ENCODE measurements around the gene CASKIN2. TPM values are rescaled to one million over a fixed set of nuclear protein-coding genes. Genes with fewer than 3 reads are reported as not detected.

The CASKIN2 gene
- total and polyA plus RNA-seq, 2 of the 4 experiments (the other 2 are of a cell fraction), result 2.9 to 6.9 TPM

GRCh38 chr17:75503976-75504346 lies 11.4 kb downstream of the CASKIN2 start:
- no peak overlapping the region for H3K18ac ChIP-seq (ENCODE audit: low read depth, low read length)
- peaks cover 5% of the 10 kb centered on the region for H3K4me1 ChIP-seq (ENCODE audit: control insufficient read depth, insufficient read depth, low read length)
- no peak overlapping the region for H3K4me2 ChIP-seq (ENCODE audit: low read depth, low read length)
- peaks cover 36% of the 10 kb centered on the region for H3K36me3 ChIP-seq (ENCODE audit: control insufficient read depth, insufficient read depth, low read length)
- in situ Hi-C loops (cut with MboI; ENCODE audit: low sequenced_read_pairs), result no loop called here
- intact Hi-C loops (cut with micrococcal nuclease), result no loop called here
- peaks cover 7% of the 10 kb centered on the region for H4K20me1 ChIP-seq (ENCODE audit: insufficient read depth, low read length)
- no peak overlapping the region for H3K27ac ChIP-seq (ENCODE audit: insufficient read depth, low read length)
- no peak overlapping the region for H2AK5ac ChIP-seq (ENCODE audit: low read depth, low read length)
- no peak overlapping the region for H3K56ac ChIP-seq (ENCODE audit: extremely low read depth, insufficient read depth, low read length)
- DNase-seq (no peak), ATAC-seq (ENCODE audit: low read depth) (no peak)
- H2AK9ac ChIP-seq (replicated peaks; ENCODE audit: low read depth, low read length, poor library complexity), result no peak overlapping the region
- H2BK5ac ChIP-seq (ENCODE audit: low read depth, low read length, poor library complexity, severe bottlenecking), result no peak overlapping the region
- H3K27me3 ChIP-seq (ENCODE audit: control insufficient read depth, insufficient read depth, low read length), result no peaks in the 10 kb centered on the region
- H3K4ac ChIP-seq (ENCODE audit: low read depth, low read length), result no peak overlapping the region
- no peak overlapping the region for H2AFZ ChIP-seq (replicated peaks; ENCODE audit: low read length, poor library complexity)
- H2BK15ac ChIP-seq (ENCODE audit: low read depth, low read length), result no peak overlapping the region
- no peak overlapping the region for H2BK20ac ChIP-seq (ENCODE audit: low read depth, low read length)
- BruUV-seq (replicated peaks), result no TSS peak
- no peak overlapping the region for H4K91ac ChIP-seq (ENCODE audit: insufficient read depth, low read depth, low read length)
- 80% methylated on average over 1 of the region's 13 CpGs; no CpG with 5 or more reads in 1 of the 2 experiments for WGBS, 2 experiments (ENCODE audit: extremely low coverage in 2 of 2, insufficient read length in 1 of 2)
- H4K8ac ChIP-seq (ENCODE audit: low read depth in 2 of 2, low read length in 2 of 2), result no peak overlapping the region
- TF ChIP-seq CEBPB (IDR thresholded peaks at IDR 0.05; ENCODE audit: low read depth, low read length) (no peak), USF2 (IDR thresholded peaks at IDR 0.05; ENCODE audit: low read depth, low read length) (no peak), RFX5 (IDR thresholded peaks at IDR 0.05; ENCODE audit: low read depth, low read length) (no peak), BHLHE40 (IDR thresholded peaks at IDR 0.05; ENCODE audit: low read depth, low read length) (no peak), CTCF (conservative IDR thresholded peaks at IDR 0.05; ENCODE audit: low read depth, low read length) (no peak), MAZ (IDR thresholded peaks at IDR 0.05; ENCODE audit: borderline replicate concordance, low read depth, low read length) (no peak), FOS (IDR thresholded peaks at IDR 0.05; ENCODE audit: low read depth, low read length) (no peak), SMC3 (IDR thresholded peaks at IDR 0.05; ENCODE audit: low read depth, low read length) (no peak), MAFK (IDR thresholded peaks at IDR 0.05; ENCODE audit: low read depth, low read length) (no peak), MXI1 (IDR thresholded peaks at IDR 0.05; ENCODE audit: borderline replicate concordance, low read depth, low read length) (no peak)
- H3K23ac ChIP-seq (ENCODE audit: low read depth, low read length), result no peak overlapping the region
- no peak overlapping the region for H3K4me3 ChIP-seq (ENCODE audit: insufficient read depth, low read depth, low read length)
- ChIA-PET POLR2A (ENCODE audit: unreplicated experiment) (no interaction called here), CTCF (no interaction called here)
- no peak overlapping the region for H2BK120ac ChIP-seq (ENCODE audit: low read depth, low read length)
- no peak overlapping the region for H4K5ac ChIP-seq (ENCODE audit: low read depth, low read length)
- no peak overlapping the region for H3K9ac ChIP-seq (ENCODE audit: low read depth, low read length)
- H3K79me1 ChIP-seq (ENCODE audit: low read depth in 1 of 2, low read length in 2 of 2), result peaks cover 2 to 9% of the 10 kb centered on the region in 2 experiments; a peak in 3 of 4 replicates
- H3K14ac ChIP-seq (replicated peaks; ENCODE audit: low read depth, low read length), result no peak overlapping the region
- H3K9me3 ChIP-seq (ENCODE audit: control insufficient read depth, insufficient read depth, low read length), result no peaks in the 10 kb centered on the region
- dilution Hi-C loops (cut with HindIII; ENCODE audit: low sequenced_read_pairs, unreplicated experiment), result no loop called here
- H3K9me1 ChIP-seq (ENCODE audit: insufficient read depth, low read length), result no peaks in the 10 kb centered on the region

Data from IMR-90 (cell line).